ENCODE measurements around the gene TTC31. TPM values are rescaled to one million over a fixed set of nuclear protein-coding genes. Genes with fewer than 3 reads are reported as not detected.

TTC31 gene
- total RNA-seq, result 7.1 and 16.3 TPM in 2 replicates

GRCh38 chr2:74482801-74483674 lies at the start of gene TTC31, which contains the start of gene CCDC142:
TTC31 (plus strand) TSS chr2:74483081; CDS start chr2:74483096, 15 bp downstream.
CCDC142 (minus strand) TSS chr2:74482998; CDS start chr2:74482837, 161 bp downstream.

GRCh38 chr2:74441690-74442482 lies 41.0 kb upstream of the TTC31 start, which contains the start of gene RTKN:
RTKN (minus strand) TSS chr2:74441937; CDS start chr2:74441816, 121 bp downstream.

GRCh38 chr2:74454654-74455511 lies 28.0 kb upstream of the TTC31 start, which contains the start of gene INO80B:
INO80B (plus strand) TSS chr2:74455087; CDS start chr2:74455117, 30 bp downstream.

GRCh38 chr2:74458132-74458937 lies 24.5 kb upstream of the TTC31 start, which contains the start of gene WBP1:
WBP1 (plus strand) TSS chr2:74458438; CDS start chr2:74458603, 165 bp downstream.

GRCh38 chr2:74472086-74472944 lies 10.6 kb upstream of the TTC31 start, which contains the start of gene MRPL53:
MRPL53 (minus strand) TSS chr2:74472680; CDS start chr2:74472660, 20 bp downstream.

GRCh38 chr2:74499267-74499939 lies 16.5 kb downstream of the TTC31 start, which contains the start of gene LBX2:
LBX2 (minus strand) TSS chr2:74499603; CDS start chr2:74499537, 66 bp downstream.

GRCh38 chr2:74507145-74507925 lies 24.5 kb downstream of the TTC31 start, which contains the start of gene PCGF1:
PCGF1 (minus strand) TSS chr2:74507695; CDS start chr2:74507668, 27 bp downstream.

GRCh38 chr2:74514368-74515270 lies 31.7 kb downstream of the TTC31 start, which contains the start of gene TLX2:
TLX2 (plus strand) TSS chr2:74514450; CDS start chr2:74514807, 357 bp downstream.

GRCh38 chr2:74525717-74526648 lies 43.1 kb downstream of the TTC31 start, which contains the start of gene DQX1:
DQX1 (minus strand) TSS chr2:74526231; CDS start chr2:74525729, 502 bp downstream.

GRCh38 chr2:74529357-74530238 lies 46.7 kb downstream of the TTC31 start, which contains the start of the genes AUP1 and HTRA2:
AUP1 (minus strand) TSS chr2:74529706; CDS start chr2:74529629, 77 bp downstream.
HTRA2 (plus strand) TSS chr2:74529933; CDS start chr2:74530007, 74 bp downstream.

